ENCODE data around the gene SUGT1.

- TF ChIP-seq CTCF (IDR thresholded peaks at IDR 0.05; ENCODE audit: insufficient read depth, low read length, poor library complexity, severe bottlenecking) (no peak), EZH2phosphoT487 (conservative IDR thresholded peaks at IDR 0.05; ENCODE audit: low read length) (no peak)
These were observed 49.3 kb downstream of the SUGT1 start for GRCh38 chr13:52701728-52702465.
